SK-N-SH treated with all-trans-retinoic acid at 6 μM for 48 hours (cell line): ENCODE measurements around the gene PNPLA3.

ENCODE experiments used
- ATAC-seq: fragments of 200-7000 bp; cut with Tn5 transposase; 3 replicates; pipeline ENCODE4 v1.9.1; 2020; ENCODE audit warnings: mild to moderate bottlenecking, moderate library complexity
- ARNTL ChIP-seq: fragments of 450-650 bp; formaldehyde crosslinking; IDR thresholded peaks from 2 replicates; pipeline ENCODE4 v1.5.0; 2020; ENCODE audit warnings: low read depth, mild to moderate bottlenecking, moderate library complexity, borderline replicate concordance
- BACH2 ChIP-seq: fragments of 250-450 bp; sonication (Bioruptor Pico); IDR thresholded peaks from 2 replicates; pipeline ENCODE4 v1.9.0; 2021; ENCODE audit warnings: mild to moderate bottlenecking, borderline replicate concordance
- CSDC2 ChIP-seq: fragments of 250-450 bp; sonication (Bioruptor Pico); IDR thresholded peaks from 2 replicates; pipeline ENCODE4 v1.5.0; 2020; ENCODE audit warnings: mild to moderate bottlenecking, moderate library complexity
- ESRRG ChIP-seq: fragments of 250-450 bp; sonication (Bioruptor Pico); IDR thresholded peaks from 2 replicates; pipeline ENCODE4 v1.6.1; 2021; ENCODE audit warnings: mild to moderate bottlenecking
- PPARA ChIP-seq: fragments of 250-450 bp; sonication (Bioruptor Pico); IDR thresholded peaks from 2 replicates; pipeline ENCODE4 v1.5.0; 2020; ENCODE audit warnings: mild to moderate bottlenecking, borderline replicate concordance
- RARB ChIP-seq: fragments of 250-450 bp; sonication (Bioruptor Pico); IDR thresholded peaks from 2 replicates; pipeline ENCODE4 v1.8.0; 2021; ENCODE audit warnings: mild to moderate bottlenecking, moderate library complexity
- TCF4 ChIP-seq: fragments of 250-450 bp; sonication (Bioruptor Pico); IDR thresholded peaks from 2 replicates; pipeline ENCODE4 v1.8.0; 2021; ENCODE audit warnings: mild to moderate bottlenecking, moderate library complexity, borderline replicate concordance
- TOX ChIP-seq: fragments of 250-450 bp; sonication (Bioruptor Pico); IDR thresholded peaks from 2 replicates; pipeline ENCODE4 v1.8.0; 2021; ENCODE audit warnings: mild to moderate bottlenecking, moderate library complexity, borderline replicate concordance
- ZFP30 ChIP-seq: fragments of 450-650 bp; formaldehyde crosslinking; IDR thresholded peaks from 2 replicates; pipeline ENCODE4 v1.5.0; 2022; ENCODE audit warnings: mild to moderate bottlenecking, moderate library complexity
- ZNF565 ChIP-seq: fragments of 450-650 bp; formaldehyde crosslinking; conservative IDR thresholded peaks from 2 replicates; pipeline ENCODE4 v1.5.0; 2020; ENCODE audit warnings: low read depth, mild to moderate bottlenecking, moderate library complexity
- ZNF70 ChIP-seq: fragments of 450-650 bp; formaldehyde crosslinking; IDR thresholded peaks from 2 replicates; pipeline ENCODE4 v1.5.0; 2020; ENCODE audit warnings: mild to moderate bottlenecking, moderate library complexity
- TF ChIP-seq, protein P1 (sequence below): fragments of 250-450 bp; sonication (Bioruptor Pico); IDR thresholded peaks from 2 replicates; pipeline ENCODE4 v1.5.1; 2021; ENCODE audit warnings: mild to moderate bottlenecking, moderate library complexity
- TF ChIP-seq, protein P2 (sequence below): fragments of 250-450 bp; sonication (Bioruptor Pico); IDR thresholded peaks from 2 replicates; pipeline ENCODE4 v1.8.0; 2021; ENCODE audit warnings: low read depth, mild to moderate bottlenecking, moderate library complexity, borderline replicate concordance
- TF ChIP-seq, protein P3 (sequence below): fragments of 250-450 bp; sonication (Bioruptor Pico); IDR thresholded peaks from 2 replicates; pipeline ENCODE4 v1.8.0; 2020; ENCODE audit warnings: mild to moderate bottlenecking, moderate library complexity, borderline replicate concordance
- TF ChIP-seq, protein P4 (sequence below): fragments of 250-450 bp; sonication (Bioruptor Pico); IDR thresholded peaks from 2 replicates; pipeline ENCODE4 v1.5.1; 2020; ENCODE audit warnings: low read depth, mild to moderate bottlenecking, moderate library complexity
- TF ChIP-seq, protein P5 (sequence below): fragments of 250-450 bp; sonication (Bioruptor Pico); IDR thresholded peaks from 2 replicates; pipeline ENCODE4 v1.5.0; 2020; ENCODE audit warnings: mild to moderate bottlenecking, moderate library complexity

Gene PNPLA3

DNA sequence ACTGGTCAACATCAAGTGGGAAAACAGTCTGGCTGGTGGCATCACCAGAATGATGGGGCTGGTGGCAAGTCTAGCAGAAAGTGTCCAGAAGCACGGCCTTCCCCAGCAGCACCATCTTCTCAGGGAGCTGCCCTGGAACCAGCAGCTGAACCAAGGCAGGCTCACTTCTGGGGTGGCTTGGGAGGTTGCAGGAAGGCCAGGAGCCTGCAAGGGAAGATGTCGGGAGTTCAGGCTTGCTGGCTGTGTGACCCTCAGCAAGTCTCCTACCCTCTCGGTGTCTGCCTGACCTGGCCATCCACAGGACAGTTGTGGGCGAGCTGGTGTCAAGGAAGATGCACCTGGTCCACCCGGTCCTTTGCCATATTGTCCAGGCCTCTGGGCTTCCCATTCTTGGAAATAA is 29.5 kb upstream of the PNPLA3 start:
- TF ChIP-seq CSDC2 (CRISPR knock-in tag) (no peak), ESRRG (CRISPR knock-in tag) (no peak), RARB (CRISPR knock-in tag) (no peak), TOX (CRISPR knock-in tag) (no peak), ARNTL (CRISPR knock-in tag) (no peak), ZFP30 (CRISPR knock-in tag) (no peak), PPARA (CRISPR knock-in tag) (no peak), ZNF70 (CRISPR knock-in tag) (no peak), TCF4 (no peak)
- TF ChIP-seq, protein P1, sequence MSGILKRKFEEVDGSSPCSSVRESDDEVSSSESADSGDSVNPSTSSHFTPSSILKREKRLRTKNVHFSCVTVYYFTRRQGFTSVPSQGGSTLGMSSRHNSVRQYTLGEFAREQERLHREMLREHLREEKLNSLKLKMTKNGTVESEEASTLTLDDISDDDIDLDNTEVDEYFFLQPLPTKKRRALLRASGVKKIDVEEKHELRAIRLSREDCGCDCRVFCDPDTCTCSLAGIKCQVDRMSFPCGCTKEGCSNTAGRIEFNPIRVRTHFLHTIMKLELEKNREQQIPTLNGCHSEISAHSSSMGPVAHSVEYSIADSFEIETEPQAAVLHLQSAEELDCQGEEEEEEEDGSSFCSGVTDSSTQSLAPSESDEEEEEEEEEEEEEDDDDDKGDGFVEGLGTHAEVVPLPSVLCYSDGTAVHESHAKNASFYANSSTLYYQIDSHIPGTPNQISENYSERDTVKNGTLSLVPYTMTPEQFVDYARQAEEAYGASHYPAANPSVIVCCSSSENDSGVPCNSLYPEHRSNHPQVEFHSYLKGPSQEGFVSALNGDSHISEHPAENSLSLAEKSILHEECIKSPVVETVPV (CRISPR knock-in tag): no peak
- TF ChIP-seq, protein P2, sequence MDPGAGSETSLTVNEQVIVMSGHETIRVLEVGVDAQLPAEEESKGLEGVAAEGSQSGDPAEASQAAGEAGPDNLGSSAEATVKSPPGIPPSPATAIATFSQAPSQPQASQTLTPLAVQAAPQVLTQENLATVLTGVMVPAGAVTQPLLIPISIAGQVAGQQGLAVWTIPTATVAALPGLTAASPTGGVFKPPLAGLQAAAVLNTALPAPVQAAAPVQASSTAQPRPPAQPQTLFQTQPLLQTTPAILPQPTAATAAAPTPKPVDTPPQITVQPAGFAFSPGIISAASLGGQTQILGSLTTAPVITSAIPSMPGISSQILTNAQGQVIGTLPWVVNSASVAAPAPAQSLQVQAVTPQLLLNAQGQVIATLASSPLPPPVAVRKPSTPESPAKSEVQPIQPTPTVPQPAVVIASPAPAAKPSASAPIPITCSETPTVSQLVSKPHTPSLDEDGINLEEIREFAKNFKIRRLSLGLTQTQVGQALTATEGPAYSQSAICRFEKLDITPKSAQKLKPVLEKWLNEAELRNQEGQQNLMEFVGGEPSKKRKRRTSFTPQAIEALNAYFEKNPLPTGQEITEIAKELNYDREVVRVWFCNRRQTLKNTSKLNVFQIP (CRISPR knock-in tag): no peak
- TF ChIP-seq, protein P3, sequence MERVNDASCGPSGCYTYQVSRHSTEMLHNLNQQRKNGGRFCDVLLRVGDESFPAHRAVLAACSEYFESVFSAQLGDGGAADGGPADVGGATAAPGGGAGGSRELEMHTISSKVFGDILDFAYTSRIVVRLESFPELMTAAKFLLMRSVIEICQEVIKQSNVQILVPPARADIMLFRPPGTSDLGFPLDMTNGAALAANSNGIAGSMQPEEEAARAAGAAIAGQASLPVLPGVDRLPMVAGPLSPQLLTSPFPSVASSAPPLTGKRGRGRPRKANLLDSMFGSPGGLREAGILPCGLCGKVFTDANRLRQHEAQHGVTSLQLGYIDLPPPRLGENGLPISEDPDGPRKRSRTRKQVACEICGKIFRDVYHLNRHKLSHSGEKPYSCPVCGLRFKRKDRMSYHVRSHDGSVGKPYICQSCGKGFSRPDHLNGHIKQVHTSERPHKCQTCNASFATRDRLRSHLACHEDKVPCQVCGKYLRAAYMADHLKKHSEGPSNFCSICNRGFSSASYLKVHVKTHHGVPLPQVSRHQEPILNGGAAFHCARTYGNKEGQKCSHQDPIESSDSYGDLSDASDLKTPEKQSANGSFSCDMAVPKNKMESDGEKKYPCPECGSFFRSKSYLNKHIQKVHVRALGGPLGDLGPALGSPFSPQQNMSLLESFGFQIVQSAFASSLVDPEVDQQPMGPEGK (CRISPR knock-in tag): no peak
- TF ChIP-seq, protein P4, sequence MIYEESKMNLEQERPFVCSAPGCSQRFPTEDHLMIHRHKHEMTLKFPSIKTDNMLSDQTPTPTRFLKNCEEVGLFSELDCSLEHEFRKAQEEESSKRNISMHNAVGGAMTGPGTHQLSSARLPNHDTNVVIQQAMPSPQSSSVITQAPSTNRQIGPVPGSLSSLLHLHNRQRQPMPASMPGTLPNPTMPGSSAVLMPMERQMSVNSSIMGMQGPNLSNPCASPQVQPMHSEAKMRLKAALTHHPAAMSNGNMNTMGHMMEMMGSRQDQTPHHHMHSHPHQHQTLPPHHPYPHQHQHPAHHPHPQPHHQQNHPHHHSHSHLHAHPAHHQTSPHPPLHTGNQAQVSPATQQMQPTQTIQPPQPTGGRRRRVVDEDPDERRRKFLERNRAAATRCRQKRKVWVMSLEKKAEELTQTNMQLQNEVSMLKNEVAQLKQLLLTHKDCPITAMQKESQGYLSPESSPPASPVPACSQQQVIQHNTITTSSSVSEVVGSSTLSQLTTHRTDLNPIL: no peak
- TF ChIP-seq, protein P5, sequence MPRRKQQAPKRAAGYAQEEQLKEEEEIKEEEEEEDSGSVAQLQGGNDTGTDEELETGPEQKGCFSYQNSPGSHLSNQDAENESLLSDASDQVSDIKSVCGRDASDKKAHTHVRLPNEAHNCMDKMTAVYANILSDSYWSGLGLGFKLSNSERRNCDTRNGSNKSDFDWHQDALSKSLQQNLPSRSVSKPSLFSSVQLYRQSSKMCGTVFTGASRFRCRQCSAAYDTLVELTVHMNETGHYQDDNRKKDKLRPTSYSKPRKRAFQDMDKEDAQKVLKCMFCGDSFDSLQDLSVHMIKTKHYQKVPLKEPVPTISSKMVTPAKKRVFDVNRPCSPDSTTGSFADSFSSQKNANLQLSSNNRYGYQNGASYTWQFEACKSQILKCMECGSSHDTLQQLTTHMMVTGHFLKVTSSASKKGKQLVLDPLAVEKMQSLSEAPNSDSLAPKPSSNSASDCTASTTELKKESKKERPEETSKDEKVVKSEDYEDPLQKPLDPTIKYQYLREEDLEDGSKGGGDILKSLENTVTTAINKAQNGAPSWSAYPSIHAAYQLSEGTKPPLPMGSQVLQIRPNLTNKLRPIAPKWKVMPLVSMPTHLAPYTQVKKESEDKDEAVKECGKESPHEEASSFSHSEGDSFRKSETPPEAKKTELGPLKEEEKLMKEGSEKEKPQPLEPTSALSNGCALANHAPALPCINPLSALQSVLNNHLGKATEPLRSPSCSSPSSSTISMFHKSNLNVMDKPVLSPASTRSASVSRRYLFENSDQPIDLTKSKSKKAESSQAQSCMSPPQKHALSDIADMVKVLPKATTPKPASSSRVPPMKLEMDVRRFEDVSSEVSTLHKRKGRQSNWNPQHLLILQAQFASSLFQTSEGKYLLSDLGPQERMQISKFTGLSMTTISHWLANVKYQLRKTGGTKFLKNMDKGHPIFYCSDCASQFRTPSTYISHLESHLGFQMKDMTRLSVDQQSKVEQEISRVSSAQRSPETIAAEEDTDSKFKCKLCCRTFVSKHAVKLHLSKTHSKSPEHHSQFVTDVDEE: no peak
- TF ChIP-seq, all 23 proteins: peak for 0
- no peak for ATAC-seq

DNA sequence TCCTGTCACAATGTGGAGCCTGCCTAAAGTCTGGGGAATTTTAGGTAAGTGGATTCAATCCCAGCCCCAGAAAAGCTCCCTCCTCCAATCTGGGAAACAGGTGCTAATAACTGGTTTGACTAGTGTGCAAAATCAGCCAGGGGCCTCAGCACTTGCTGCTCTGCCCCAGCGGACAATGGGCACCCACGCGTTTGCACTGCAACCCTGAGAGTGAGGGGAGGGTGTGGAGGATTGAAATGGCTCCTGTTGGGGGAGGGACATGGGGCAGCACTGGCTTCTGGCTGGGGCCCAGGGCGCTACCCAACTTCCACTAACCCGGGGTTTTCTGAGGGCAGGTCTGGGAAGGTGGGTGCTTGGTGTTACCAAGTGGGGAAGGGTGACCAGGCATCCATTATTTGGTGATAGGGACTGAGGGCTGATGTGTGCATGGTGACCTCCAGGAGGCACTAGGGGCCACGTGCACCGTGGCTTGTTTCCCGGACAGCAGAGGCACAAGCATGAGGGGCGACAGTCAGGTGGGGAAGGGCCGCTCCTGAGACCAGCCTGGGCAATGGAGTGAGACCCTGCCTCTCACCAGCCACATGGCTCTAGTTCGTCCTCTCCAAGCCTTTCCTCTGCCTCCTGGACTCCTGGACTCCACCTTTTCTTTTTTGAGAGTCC is 27.5 kb upstream of the PNPLA3 start:
- TF ChIP-seq RARB (CRISPR knock-in tag) (no peak), BACH2 (CRISPR knock-in tag) (no peak), ZFP30 (CRISPR knock-in tag) (no peak), TCF4 (no peak), ARNTL (CRISPR knock-in tag) (no peak), CSDC2 (CRISPR knock-in tag) (no peak), TOX (CRISPR knock-in tag) (no peak), ZNF565 (CRISPR knock-in tag) (no peak)
- TF ChIP-seq, protein P4: no peak
- TF ChIP-seq, protein P2 (CRISPR knock-in tag): no peak
- ATAC-seq: no peak
